Measurements from ENCODE around the gene HSPA4. TPM values are rescaled to one million over a fixed set of nuclear protein-coding genes. Genes with fewer than 3 reads are reported as not detected.

The HSPA4 gene
- total RNA-seq, 2 donors from 2014 or later: 245 to 287 TPM

GRCh38 chr5:133109655-133110483 is 58.1 kb downstream of the HSPA4 start:
- no peak for DNase-seq
- H3K27me3 Mint-ChIP-seq (ENCODE audit: insufficient read depth): peaks cover 12% of the 10 kb centered on the region
- H3K4me1 Mint-ChIP-seq: peaks cover 22% of the 10 kb centered on the region
- no peak overlapping the region for H3K4me3 Mint-ChIP-seq
- Histone ChIP-seq H3K27ac (ENCODE audit: low read depth, low read length) (no peak overlapping the region), H3K9me3 (ENCODE audit: control insufficient read depth, low read length) (no peaks in the 10 kb centered on the region), H3K27me3 (ENCODE audit: control insufficient read depth, insufficient read depth, low read length, poor library complexity, severe bottlenecking) (no peaks in the 10 kb centered on the region), H3K4me3 (ENCODE audit: low read length) (no peak overlapping the region), H3K36me3 (ENCODE audit: control insufficient read depth, insufficient read depth, low read length) (peaks cover 19% of the 10 kb centered on the region), H3K9ac (ENCODE audit: extremely low read depth, low read length, poor library complexity, severe bottlenecking) (no peak overlapping the region), H3K4me1 (ENCODE audit: control insufficient read depth, insufficient read depth, low read length) (peaks cover 3% of the 10 kb centered on the region)
- H3K9me3 Mint-ChIP-seq: peaks cover 12% of the 10 kb centered on the region
- 93 to 94% methylated on average over 2 to 6 of the region's 6 CpGs for WGBS, 2 experiments (ENCODE audit: insufficient coverage in 1 of 2, insufficient read length in 1 of 2)
- H3K36me3 Mint-ChIP-seq (ENCODE audit: low read depth): peaks cover 25% of the 10 kb centered on the region
- no peak for TF ChIP-seq CTCF (conservative IDR thresholded peaks at IDR 0.05)
- no peak overlapping the region for H3K27ac Mint-ChIP-seq

- Mint-ChIP-seq H3K36me3 (ENCODE audit: low read depth) (peaks cover 16% of the 10 kb centered on the region), H3K27ac (no peak overlapping the region), H3K4me1 (peaks cover 17% of the 10 kb centered on the region), H3K27me3 (ENCODE audit: insufficient read depth) (peaks cover 12% of the 10 kb centered on the region), H3K9me3 (peaks cover 12% of the 10 kb centered on the region), H3K4me3 (no peak overlapping the region)
- Histone ChIP-seq H3K4me1 (ENCODE audit: control insufficient read depth, insufficient read depth, low read length) (peaks cover 3% of the 10 kb centered on the region), H3K36me3 (ENCODE audit: control insufficient read depth, insufficient read depth, low read length) (peaks cover 11% of the 10 kb centered on the region), H3K27ac (ENCODE audit: low read depth, low read length) (no peak overlapping the region), H3K9ac (ENCODE audit: extremely low read depth, low read length, poor library complexity, severe bottlenecking) (no peak overlapping the region), H3K9me3 (ENCODE audit: control insufficient read depth, low read length) (no peaks in the 10 kb centered on the region), H3K4me3 (ENCODE audit: low read length) (no peak overlapping the region), H3K27me3 (ENCODE audit: control insufficient read depth, insufficient read depth, low read length, poor library complexity, severe bottlenecking) (no peaks in the 10 kb centered on the region)
- WGBS, 2 experiments (ENCODE audit: insufficient coverage in 1 of 2, insufficient read length in 1 of 2): 69 to 83% methylated on average over 2 to 6 of the region's 6 CpGs
- DNase-seq: no peak
- TF ChIP-seq CTCF (conservative IDR thresholded peaks at IDR 0.05): no peak
Observed at GRCh38 chr5:133110709-133111108, 58.9 kb downstream of the HSPA4 start.

- Histone ChIP-seq H3K9me3 (ENCODE audit: control insufficient read depth, low read length) (no peaks in the 10 kb centered on the region), H3K27me3 (ENCODE audit: control insufficient read depth, insufficient read depth, low read length, poor library complexity, severe bottlenecking) (no peaks in the 10 kb centered on the region), H3K9ac (ENCODE audit: extremely low read depth, low read length, poor library complexity, severe bottlenecking) (no peak overlapping the region), H3K4me3 (ENCODE audit: low read length) (no peak overlapping the region), H3K4me1 (ENCODE audit: control insufficient read depth, insufficient read depth, low read length) (peaks cover 3% of the 10 kb centered on the region), H3K27ac (ENCODE audit: low read depth, low read length) (no peak overlapping the region), H3K36me3 (ENCODE audit: control insufficient read depth, insufficient read depth, low read length) (peaks cover 7% of the 10 kb centered on the region)
- Mint-ChIP-seq H3K36me3 (ENCODE audit: low read depth) (peaks cover 11% of the 10 kb centered on the region), H3K4me3 (no peak overlapping the region), H3K4me1 (peaks cover 16% of the 10 kb centered on the region), H3K27me3 (ENCODE audit: insufficient read depth) (peaks cover 12% of the 10 kb centered on the region), H3K27ac (peak overlapping the region; percentile 18), H3K9me3 (peaks cover 12% of the 10 kb centered on the region)
- TF ChIP-seq CTCF (conservative IDR thresholded peaks at IDR 0.05): peak; percentile 97
- peak; percentile 96 for DNase-seq
- WGBS, 2 experiments (ENCODE audit: insufficient coverage in 1 of 2, insufficient read length in 1 of 2): 14 to 19% methylated on average over 5 to 9 of the region's 9 CpGs
Observed at GRCh38 chr5:133111299-133111698, 59.5 kb downstream of the HSPA4 start.

All from endodermal cell (in vitro differentiated cells).